ENCODE data around the gene GEMIN7. TPM values are rescaled to one million over a fixed set of nuclear protein-coding genes. Genes with fewer than 3 reads are reported as not detected.
"Not testable (repeated sequence)": the region's sequence is repeated elsewhere in the genome, so short reads cannot be mapped to it uniquely, and the experiment has no call there.

The GEMIN7 gene
- total RNA-seq, 3 donors from 2014 or later, result 58.8 to 69.3 (median 65.0) TPM

DNA sequence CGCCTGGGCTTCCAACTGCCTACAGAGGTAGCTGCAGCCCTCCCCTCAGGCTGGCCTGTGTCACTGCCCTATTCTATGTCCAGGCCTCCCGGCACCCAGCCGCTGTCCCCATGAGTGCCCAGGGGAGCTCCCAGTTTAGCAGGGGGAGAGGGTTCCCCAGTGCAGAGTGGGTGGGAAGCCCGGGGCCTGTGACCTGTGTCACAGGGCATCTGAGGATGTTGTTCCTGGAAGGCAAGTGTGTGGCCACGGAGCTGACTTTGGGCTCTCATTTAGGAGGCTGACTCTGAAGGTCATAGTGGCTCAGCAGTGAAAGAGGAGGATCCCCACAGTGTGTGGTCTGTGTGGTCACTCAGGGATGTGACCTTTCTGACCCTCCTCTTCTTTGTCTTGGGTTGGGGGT lies 39.0 kb downstream of the GEMIN7 start:
- peaks cover 63% of the 10 kb centered on the region for H3K4me1 Mint-ChIP-seq (ENCODE audit: low read depth)
- no peak for DNase-seq
- no peak overlapping the region for H3K4me3 Mint-ChIP-seq
- H3K9me3 Mint-ChIP-seq, result no peaks in the 10 kb centered on the region
- ATAC-seq, result no peak
- H3K36me3 Mint-ChIP-seq (ENCODE audit: insufficient read depth), result no peaks in the 10 kb centered on the region
- H3K27me3 Mint-ChIP-seq (ENCODE audit: low read depth), result no peaks in the 10 kb centered on the region

DNA sequence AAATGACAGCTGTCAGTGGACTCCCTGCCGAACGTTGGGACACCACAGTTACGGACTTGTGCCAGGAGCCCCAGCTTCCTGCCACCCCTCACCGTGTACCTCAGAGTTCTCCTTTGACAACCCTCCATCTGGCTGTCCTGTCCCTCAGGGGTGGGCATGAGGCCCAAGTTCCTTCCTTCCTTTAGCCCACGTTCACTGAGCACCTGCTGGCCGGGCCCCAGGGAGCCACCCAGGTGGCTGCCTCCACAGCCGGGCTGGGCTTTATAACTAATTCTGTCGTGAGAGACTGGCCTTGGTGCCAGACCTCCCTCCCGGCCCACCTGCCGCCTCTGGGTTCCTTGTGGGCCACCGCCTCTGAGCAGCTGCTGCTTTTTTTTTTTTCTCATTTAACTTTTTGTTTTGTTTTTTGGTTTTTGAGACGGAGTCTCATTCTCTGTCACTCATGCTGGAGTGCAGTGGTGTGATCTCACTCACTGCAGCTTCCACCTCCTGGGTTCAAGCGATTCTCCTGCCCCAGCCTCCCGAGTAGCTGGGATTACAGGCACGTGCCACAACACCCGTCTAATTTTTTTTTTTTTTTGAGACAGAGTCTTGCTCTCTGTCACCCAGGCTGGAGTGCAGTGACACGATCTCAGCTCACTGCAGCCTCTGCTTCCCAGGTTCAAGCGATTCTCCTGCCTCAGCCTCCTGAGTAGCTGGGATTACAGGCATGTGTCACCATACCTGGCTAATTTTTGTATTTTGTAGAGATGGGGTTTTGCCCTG lies 39.7 kb downstream of the GEMIN7 start:
- peaks cover 64% of the 10 kb centered on the region for H3K4me1 Mint-ChIP-seq (ENCODE audit: low read depth)
- not testable (repeated sequence) for H3K4me3 Mint-ChIP-seq; DNase-seq; ATAC-seq; H3K9me3 Mint-ChIP-seq; H3K36me3 Mint-ChIP-seq (ENCODE audit: insufficient read depth); H3K27me3 Mint-ChIP-seq (ENCODE audit: low read depth)

DNA sequence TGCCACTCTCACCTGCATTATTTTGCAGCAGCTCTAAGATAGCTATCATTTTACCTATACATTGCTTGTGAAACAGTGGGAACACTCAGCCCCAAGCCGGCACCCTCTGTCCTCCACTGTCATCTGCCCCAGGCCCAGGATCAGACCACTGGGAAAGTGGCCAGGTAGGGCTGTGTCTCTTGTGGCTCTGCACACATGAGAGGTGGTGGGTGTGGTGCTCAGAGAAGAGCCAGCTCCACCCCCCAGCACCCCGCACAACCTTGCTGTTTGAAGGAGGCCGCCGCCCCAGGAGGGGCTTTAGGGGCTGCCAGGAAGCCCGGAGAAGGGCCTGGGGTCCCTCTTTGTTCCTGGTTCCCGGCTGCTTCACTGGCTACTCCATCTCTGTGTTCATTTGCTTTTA lies 40.5 kb downstream of the GEMIN7 start:
- no peak for ATAC-seq
- H3K4me1 Mint-ChIP-seq (ENCODE audit: low read depth), result peaks cover 68% of the 10 kb centered on the region
- H3K36me3 Mint-ChIP-seq (ENCODE audit: insufficient read depth), result no peaks in the 10 kb centered on the region
- no peaks in the 10 kb centered on the region for H3K27me3 Mint-ChIP-seq (ENCODE audit: low read depth)
- no peak for DNase-seq
- H3K9me3 Mint-ChIP-seq, result no peaks in the 10 kb centered on the region
- no peak overlapping the region for H3K4me3 Mint-ChIP-seq

DNA sequence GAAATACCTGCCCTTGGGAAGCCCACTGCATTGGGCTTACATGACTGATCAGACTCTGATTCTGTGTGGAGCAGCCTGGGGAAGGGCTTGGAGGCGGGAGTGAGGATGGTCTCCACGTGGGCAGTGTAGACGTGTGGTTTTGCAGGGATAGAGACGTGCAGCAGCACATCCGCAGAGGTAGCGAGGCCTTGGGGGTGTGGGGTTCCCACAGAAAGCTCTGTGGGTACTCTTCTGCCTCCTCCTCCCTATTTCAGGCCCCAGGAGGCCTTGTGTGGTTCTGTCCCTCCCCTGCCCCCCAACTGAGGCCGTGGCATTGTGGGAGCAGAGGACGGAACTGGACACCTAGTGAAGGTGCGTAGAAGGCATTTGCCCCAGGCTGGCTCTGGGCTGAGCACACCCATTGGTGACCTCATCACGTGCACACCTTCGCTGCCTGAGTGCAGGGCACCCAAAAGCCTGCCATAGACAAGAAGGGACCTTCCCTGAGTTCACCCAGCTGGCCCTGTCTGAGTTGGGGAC lies 42.8 kb downstream of the GEMIN7 start:
- ATAC-seq (no peak), DNase-seq (no peak)
- Mint-ChIP-seq H3K4me3 (no peak overlapping the region), H3K4me1 (ENCODE audit: low read depth) (peaks cover 57% of the 10 kb centered on the region), H3K9me3 (no peaks in the 10 kb centered on the region), H3K27me3 (ENCODE audit: low read depth) (no peaks in the 10 kb centered on the region), H3K36me3 (ENCODE audit: insufficient read depth) (no peaks in the 10 kb centered on the region)

DNA sequence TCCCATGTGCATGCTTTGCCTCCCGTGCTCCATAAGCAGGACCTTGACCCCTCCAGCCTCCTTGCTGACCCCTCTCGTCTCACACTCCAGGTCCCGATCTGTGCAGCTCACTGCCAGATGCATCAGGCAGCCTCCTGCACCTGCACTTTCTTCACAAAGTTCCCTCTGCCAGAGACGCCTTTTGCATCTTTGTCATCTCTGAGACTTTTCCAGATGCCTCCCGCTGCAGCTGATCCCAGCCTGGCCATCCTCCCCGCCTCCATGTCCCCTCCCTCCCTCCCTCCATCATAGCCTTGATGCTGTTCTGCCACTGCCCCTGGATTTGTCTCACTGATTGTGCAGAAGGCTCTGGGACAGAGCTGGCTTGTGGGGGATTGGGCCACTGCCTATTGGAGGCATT lies 43.8 kb downstream of the GEMIN7 start:
- DNase-seq (no peak), ATAC-seq (no peak)
- H3K36me3 Mint-ChIP-seq (ENCODE audit: insufficient read depth), result no peaks in the 10 kb centered on the region
- H3K9me3 Mint-ChIP-seq, result no peaks in the 10 kb centered on the region
- H3K4me3 Mint-ChIP-seq, result no peak overlapping the region
- no peaks in the 10 kb centered on the region for H3K27me3 Mint-ChIP-seq (ENCODE audit: low read depth)
- H3K4me1 Mint-ChIP-seq (ENCODE audit: low read depth), result peaks cover 48% of the 10 kb centered on the region

DNA sequence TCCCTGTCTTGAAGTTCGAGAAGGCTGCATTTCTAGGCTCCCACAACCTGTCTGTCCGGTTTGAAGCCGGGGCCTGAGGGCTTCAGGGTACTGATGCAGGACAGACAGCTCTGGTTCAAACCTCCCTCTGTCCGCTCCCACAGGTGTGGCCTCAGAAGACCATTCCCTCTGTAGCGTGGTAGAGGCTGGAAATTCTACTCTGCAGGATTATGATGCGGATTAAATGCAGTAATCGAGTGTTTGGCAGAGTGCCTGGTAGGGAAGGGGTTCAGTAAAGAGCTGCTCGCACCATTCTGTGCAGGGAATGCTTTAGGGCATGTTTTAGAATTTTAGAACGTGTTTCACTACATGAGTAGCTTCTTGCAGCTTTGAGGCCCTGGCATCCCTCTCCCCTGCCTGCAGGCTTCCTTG lies 44.4 kb downstream of the GEMIN7 start:
- no peaks in the 10 kb centered on the region for H3K27me3 Mint-ChIP-seq (ENCODE audit: low read depth)
- no peaks in the 10 kb centered on the region for H3K9me3 Mint-ChIP-seq
- H3K36me3 Mint-ChIP-seq (ENCODE audit: insufficient read depth), result no peaks in the 10 kb centered on the region
- H3K4me1 Mint-ChIP-seq (ENCODE audit: low read depth), result peaks cover 43% of the 10 kb centered on the region
- ATAC-seq (no peak), DNase-seq (no peak)
- H3K4me3 Mint-ChIP-seq, result no peak overlapping the region

DNA sequence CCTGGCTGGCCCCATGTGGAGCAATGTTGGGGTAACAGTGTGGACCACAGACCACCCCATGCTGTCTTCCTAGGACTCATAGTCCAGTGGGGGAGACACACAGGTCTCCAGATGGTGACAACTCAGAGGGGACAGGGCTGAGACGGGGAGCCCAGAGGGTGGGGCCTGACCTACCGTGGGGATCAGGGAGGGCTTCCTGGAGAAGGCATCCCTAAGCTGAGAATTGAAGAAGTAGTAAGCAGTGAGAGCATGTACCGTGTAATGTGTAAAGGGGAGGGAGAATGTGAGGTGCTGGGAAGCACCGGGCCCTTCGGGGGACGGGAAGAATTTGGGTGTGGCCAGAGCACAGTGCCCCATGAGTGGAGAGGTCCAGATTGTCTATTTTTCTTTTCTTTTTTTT lies 45.0 kb downstream of the GEMIN7 start:
- Mint-ChIP-seq H3K9me3 (no peaks in the 10 kb centered on the region), H3K36me3 (ENCODE audit: insufficient read depth) (no peaks in the 10 kb centered on the region), H3K4me1 (ENCODE audit: low read depth) (peaks cover 37% of the 10 kb centered on the region), H3K27me3 (ENCODE audit: low read depth) (no peaks in the 10 kb centered on the region), H3K4me3 (no peak overlapping the region)
- ATAC-seq (no peak), DNase-seq (no peak)

DNA sequence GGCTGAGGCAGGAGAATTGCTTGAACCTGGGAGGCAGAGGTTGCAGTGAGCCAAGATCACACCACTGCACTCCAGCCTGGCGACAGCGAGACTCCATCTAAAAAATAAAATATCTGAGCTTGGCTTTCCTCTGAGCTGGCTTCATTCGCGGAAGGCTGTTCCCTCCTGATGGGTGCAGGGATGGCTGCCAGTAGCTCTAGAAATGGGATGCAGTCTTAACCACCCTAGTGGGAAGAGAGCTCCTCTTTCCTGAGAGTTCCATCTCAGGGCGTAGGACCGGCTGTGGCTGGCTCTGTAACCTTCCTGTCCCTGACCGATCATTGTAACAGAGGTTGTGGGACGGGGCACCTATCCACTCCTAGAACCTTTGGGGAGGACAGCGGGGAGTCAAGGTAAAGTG lies 46.3 kb downstream of the GEMIN7 start:
- Mint-ChIP-seq H3K4me1 (ENCODE audit: low read depth) (peaks cover 29% of the 10 kb centered on the region), H3K27me3 (ENCODE audit: low read depth) (no peaks in the 10 kb centered on the region)
- no peak for ATAC-seq

DNA sequence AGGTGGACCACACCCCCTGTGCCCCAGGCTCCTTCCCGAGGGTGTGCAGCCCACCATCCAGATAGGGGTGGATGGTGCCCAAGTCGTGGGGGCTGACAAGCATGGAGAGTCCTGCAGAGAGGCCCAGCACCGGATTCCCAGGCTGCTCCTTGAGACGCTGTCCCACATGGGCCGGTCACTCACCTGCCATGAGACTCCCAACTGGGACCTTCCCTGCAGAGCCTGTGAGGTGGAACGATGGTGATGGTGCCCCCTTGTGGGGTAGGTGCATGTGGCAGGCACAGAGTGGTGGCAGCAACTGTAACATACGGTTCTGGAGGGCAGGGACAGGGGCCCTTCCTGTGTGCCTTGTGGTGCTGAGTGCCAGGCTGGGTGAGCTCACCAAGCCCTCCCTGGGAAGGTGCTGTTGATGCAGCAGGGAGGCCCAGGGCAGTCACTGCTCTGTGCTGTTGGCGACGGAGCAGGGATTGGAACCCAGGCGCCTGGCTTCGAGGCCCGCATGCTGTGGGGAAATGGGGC lies 47.0 kb downstream of the GEMIN7 start:
- Mint-ChIP-seq H3K4me3 (no peak overlapping the region), H3K27me3 (ENCODE audit: low read depth) (no peaks in the 10 kb centered on the region), H3K4me1 (ENCODE audit: low read depth) (peaks cover 27% of the 10 kb centered on the region), H3K36me3 (ENCODE audit: insufficient read depth) (no peaks in the 10 kb centered on the region), H3K9me3 (no peaks in the 10 kb centered on the region)
- DNase-seq (peak; percentile 58), ATAC-seq (peak; percentile 88 to 91)

More for the DNA sequence above, 46.3 kb downstream of the GEMIN7 start:
- no peaks in the 10 kb centered on the region for H3K36me3 Mint-ChIP-seq (ENCODE audit: insufficient read depth)
- no peak overlapping the region for H3K4me3 Mint-ChIP-seq
- H3K9me3 Mint-ChIP-seq, result no peaks in the 10 kb centered on the region
- no peak for DNase-seq

DNA sequence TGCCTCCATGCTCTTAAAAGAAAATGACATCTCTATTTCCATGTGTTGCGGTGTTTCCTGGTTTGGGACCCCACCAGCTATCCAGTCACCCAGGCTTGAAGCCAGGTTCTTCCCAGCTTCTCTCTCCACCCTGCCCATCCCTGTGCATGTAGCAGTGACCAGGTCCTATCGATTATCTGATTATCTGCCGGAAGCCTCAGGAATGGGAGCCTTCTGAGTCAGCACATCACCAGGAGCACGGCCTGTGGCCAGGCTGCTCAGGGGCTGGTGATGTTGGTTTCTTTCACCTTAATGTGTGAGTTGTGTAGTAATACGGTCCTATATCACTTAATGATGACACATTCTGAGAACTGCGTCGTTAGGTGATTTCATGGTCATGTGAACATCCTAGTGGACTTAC lies 47.6 kb downstream of the GEMIN7 start:
- H3K4me3 Mint-ChIP-seq, result no peak overlapping the region
- peaks cover 22% of the 10 kb centered on the region for H3K4me1 Mint-ChIP-seq (ENCODE audit: low read depth)
- H3K36me3 Mint-ChIP-seq (ENCODE audit: insufficient read depth), result no peaks in the 10 kb centered on the region

DNA sequence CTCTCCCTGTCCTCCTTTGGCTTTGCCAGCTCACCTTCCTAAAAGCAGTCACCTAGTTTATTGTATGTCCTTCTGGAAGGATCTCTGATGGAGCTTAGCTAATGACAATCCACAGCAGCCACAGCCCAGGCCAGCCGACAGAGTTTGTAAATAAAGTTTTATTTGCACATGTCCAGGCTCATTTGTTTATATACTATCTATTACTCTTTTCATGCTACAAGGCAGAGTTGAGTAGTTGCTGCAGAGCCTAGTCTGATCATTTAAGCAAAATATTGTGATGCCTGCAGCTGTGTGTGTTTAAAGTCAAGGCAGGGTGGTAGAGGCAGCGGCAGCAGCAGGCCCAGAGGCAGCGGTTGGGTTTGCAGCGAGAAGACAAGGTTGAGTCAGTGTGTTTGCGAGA lies 49.1 kb downstream of the GEMIN7 start:
- ATAC-seq (no peak), DNase-seq (no peak)
- Mint-ChIP-seq H3K4me3 (no peak overlapping the region), H3K36me3 (ENCODE audit: insufficient read depth) (no peaks in the 10 kb centered on the region), H3K4me1 (ENCODE audit: low read depth) (peaks cover 15% of the 10 kb centered on the region), H3K9me3 (no peaks in the 10 kb centered on the region), H3K27me3 (ENCODE audit: low read depth) (no peaks in the 10 kb centered on the region)

More for the DNA sequence above, 47.6 kb downstream of the GEMIN7 start:
- ATAC-seq (no peak), DNase-seq (no peak)
- Mint-ChIP-seq H3K9me3 (no peaks in the 10 kb centered on the region), H3K27me3 (ENCODE audit: low read depth) (no peaks in the 10 kb centered on the region)

DNA sequence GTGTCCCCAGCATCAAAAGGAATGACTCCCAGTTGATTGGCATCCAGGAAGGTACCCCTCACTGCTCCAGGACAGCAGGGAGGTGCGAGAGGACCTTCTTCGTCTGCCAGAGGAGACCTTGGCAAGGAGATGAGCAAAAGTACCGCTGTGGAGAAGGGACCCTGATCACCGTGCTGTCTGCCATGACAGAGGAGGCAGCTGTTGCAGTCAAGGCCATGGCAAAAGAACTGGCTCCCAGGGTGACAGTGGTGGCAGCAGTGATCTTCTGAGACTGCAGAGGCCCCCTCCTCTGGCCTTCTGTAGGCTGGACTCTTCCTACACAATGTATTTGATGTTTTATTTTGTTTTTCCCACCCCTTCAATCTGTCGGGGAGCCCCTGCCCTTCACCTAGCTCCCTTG lies 49.7 kb downstream of the GEMIN7 start:
- peaks cover 16% of the 10 kb centered on the region for H3K4me1 Mint-ChIP-seq (ENCODE audit: low read depth)
- no peak overlapping the region for H3K4me3 Mint-ChIP-seq
- no peak for ATAC-seq
- DNase-seq, result no peak
- H3K9me3 Mint-ChIP-seq, result no peaks in the 10 kb centered on the region
- H3K36me3 Mint-ChIP-seq (ENCODE audit: insufficient read depth), result no peaks in the 10 kb centered on the region
- H3K27me3 Mint-ChIP-seq (ENCODE audit: low read depth), result no peaks in the 10 kb centered on the region

DNA sequence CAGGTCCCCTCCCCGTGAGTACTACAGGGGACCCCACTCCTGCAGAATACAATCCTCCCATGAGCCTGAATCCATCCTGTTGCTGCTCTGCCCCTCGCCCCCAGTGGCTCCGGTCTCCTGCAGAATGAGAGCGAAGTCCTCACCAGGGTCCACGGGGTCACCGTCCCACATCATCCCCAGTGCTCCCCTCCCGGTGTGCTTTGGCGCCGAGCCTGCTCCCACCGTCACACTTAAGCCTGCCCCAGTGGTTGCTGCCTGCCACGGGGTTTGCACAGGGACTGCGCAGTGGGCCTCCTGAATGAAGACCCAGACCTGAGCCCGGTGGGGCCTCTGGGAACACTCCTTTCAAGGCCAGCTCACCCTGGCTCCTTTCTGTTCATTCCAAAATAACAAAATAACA lies 51.2 kb downstream of the GEMIN7 start:
- Mint-ChIP-seq H3K36me3 (ENCODE audit: insufficient read depth) (peaks cover 3% of the 10 kb centered on the region), H3K27me3 (ENCODE audit: low read depth) (no peaks in the 10 kb centered on the region), H3K4me1 (ENCODE audit: low read depth) (peaks cover 19% of the 10 kb centered on the region), H3K9me3 (no peaks in the 10 kb centered on the region), H3K4me3 (no peak overlapping the region)
- DNase-seq (no peak), ATAC-seq (no peak)

DNA sequence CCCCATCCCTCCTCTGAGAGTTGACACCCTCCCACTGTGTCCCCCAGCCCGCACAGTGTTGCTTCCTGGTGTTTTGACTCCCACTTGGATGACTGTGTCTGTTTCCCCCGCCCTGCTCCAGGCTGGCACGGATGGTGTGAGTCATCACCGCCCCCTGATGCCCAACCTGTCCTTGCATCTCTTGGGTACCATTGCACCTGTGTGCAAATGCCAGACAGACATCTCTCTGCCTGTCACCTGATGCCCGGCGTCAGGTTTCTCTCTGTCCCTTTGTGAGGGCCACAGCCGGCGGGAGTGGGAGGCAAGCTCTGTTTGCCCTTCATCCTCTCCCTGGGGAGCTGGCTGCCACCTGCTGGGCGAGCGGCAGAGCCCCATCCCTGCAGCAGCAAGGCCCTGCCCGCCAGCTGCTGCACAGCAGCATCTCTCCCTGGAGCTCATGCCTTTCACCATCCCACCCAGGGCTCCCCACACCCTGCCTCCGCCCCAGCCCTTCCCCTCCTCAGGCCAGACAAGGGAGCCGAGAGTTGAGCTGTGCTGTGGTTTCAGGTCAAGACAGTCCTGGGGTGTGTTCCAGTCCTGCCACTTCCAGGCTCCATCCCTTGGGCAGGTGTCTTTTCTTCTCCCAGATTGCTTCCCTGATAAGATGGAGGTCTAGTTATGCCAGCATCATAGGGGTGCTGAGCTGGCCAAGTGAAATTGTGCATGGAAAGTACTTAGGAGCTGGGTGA lies 52.0 kb downstream of the GEMIN7 start:
- Mint-ChIP-seq H3K27me3 (ENCODE audit: low read depth) (no peaks in the 10 kb centered on the region), H3K9me3 (no peaks in the 10 kb centered on the region), H3K36me3 (ENCODE audit: insufficient read depth) (peaks cover 3% of the 10 kb centered on the region), H3K4me3 (no peak overlapping the region), H3K4me1 (ENCODE audit: low read depth) (peaks cover 13% of the 10 kb centered on the region)
- DNase-seq (peak; percentile 26), ATAC-seq (peak in 1 of 2 donors; percentile 21)

DNA sequence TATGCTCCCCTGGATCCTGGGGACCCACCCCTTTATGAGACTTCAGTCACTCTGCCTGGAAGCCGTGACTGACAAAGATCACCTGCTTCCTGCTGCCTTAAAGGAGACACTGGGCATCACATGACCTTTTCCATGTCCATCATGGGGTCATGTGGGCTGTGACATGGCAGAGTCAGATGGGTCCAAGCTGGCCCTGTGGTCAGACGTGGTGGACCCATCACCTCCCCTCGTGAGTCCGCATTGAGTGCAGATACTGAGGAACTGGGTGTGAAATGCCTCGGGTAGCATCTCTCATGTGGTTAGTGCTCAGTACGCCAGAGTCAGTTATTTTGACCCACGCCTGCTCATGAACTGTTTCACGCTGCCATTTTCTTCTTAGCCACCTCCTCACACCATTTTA lies 54.6 kb downstream of the GEMIN7 start:
- H3K9me3 Mint-ChIP-seq, result no peaks in the 10 kb centered on the region
- ATAC-seq, result no peak
- no peak for DNase-seq
- no peak overlapping the region for H3K4me3 Mint-ChIP-seq
- no peaks in the 10 kb centered on the region for H3K27me3 Mint-ChIP-seq (ENCODE audit: low read depth)
- H3K36me3 Mint-ChIP-seq (ENCODE audit: insufficient read depth), result peaks cover 3% of the 10 kb centered on the region
- H3K4me1 Mint-ChIP-seq (ENCODE audit: low read depth), result peaks cover 12% of the 10 kb centered on the region
